K562 (cell line): ENCODE data around the gene GDF2. TPM values are rescaled to one million over a fixed set of nuclear protein-coding genes. Genes with fewer than 3 reads are reported as not detected.

Experiments
- EGR1 ChIP-seq: fragments of 450-650 bp; conservative IDR thresholded peaks from 2 replicates; pipeline ENCODE4 v1.6.1; 2017; ENCODE audit warnings: mild to moderate bottlenecking
- ETS2 ChIP-seq: IDR thresholded peaks from 2 replicates; pipeline ENCODE4 v1.6.1; 2016; ENCODE audit warnings: borderline replicate concordance, missing genetic modification characterization, mild to moderate bottlenecking, moderate library complexity, missing compliant biosample characterization; ENCODE audit not compliant: poor library complexity, severe bottlenecking
- KLF6 ChIP-seq: fragments of 250-450 bp; sonication (Bioruptor Pico); IDR thresholded peaks from 2 replicates; pipeline ENCODE4 v1.4.0; 2020; ENCODE audit warnings: mild to moderate bottlenecking, moderate library complexity, borderline replicate concordance
- MAFG ChIP-seq: fragments of 450-650 bp; conservative IDR thresholded peaks from 2 replicates; pipeline ENCODE4 v1.6.1; 2016; ENCODE audit warnings: missing genetic modification characterization, missing compliant biosample characterization
- MEF2A ChIP-seq: IDR thresholded peaks from 2 replicates; pipeline ENCODE4 v1.6.1; 2011; ENCODE audit warnings: low read depth, mild to moderate bottlenecking, low read length, moderate library complexity; ENCODE audit not compliant: control insufficient read depth
- MYC ChIP-seq, 2 experiments: fragments of 250-450 bp in 1 of 2; sonication (Bioruptor Pico) in 1 of 2; IDR thresholded peaks; 2 replicates each; pipeline versions ENCODE4 v1.5.1 to v1.6.1; 2012 to 2021; ENCODE audit warnings: low read depth in 2 of 2, borderline replicate concordance in 1 of 2, improper control_type of control experiment in 1 of 2, low read length in 1 of 2, mild to moderate bottlenecking in 1 of 2, moderate library complexity in 1 of 2
- NR2C1 ChIP-seq, 2 experiments: fragments of 450-650 bp; IDR thresholded peaks; 2 replicates each; pipeline ENCODE4 v1.6.1; 2017; ENCODE audit warnings: mild to moderate bottlenecking in 2 of 2, antibody characterized with exemption in 1 of 2, inconsistent platforms in 1 of 2, missing compliant biosample characterization in 1 of 2, missing genetic modification characterization in 1 of 2
- PML ChIP-seq: IDR thresholded peaks from 2 replicates; pipeline ENCODE4 v1.6.1; 2012; ENCODE audit warnings: low read length, inconsistent platforms
- PTRF ChIP-seq: fragments of 450-650 bp; IDR thresholded peaks from 2 replicates; pipeline ENCODE4 v1.6.1; 2016; ENCODE audit warnings: mild to moderate bottlenecking, missing genetic modification characterization, missing compliant biosample characterization
- RB1 ChIP-seq: fragments of 450-650 bp; IDR thresholded peaks from 2 replicates; pipeline ENCODE4 v1.6.1; 2017; ENCODE audit warnings: low read depth, mild to moderate bottlenecking
- SAFB ChIP-seq: fragments of 200-400 bp; formaldehyde crosslinking; IDR thresholded peaks from 2 replicates; pipeline ENCODE4 v1.6.1; 2017; ENCODE audit warnings: low read depth, low read length, borderline replicate concordance
- TGIF2 ChIP-seq: sonication (generic); formaldehyde crosslinking; IDR thresholded peaks from 2 replicates; pipeline ENCODE4 v1.8.1; 2022; ENCODE audit warnings: mild to moderate bottlenecking, missing genetic modification reagents, moderate library complexity
- ZNF431 ChIP-seq: sonication (generic); formaldehyde crosslinking; IDR thresholded peaks from 2 replicates; pipeline ENCODE4 v1.8.0; 2022; ENCODE audit warnings: mild to moderate bottlenecking, missing genetic modification reagents
- polyA plus RNA-seq, 8 experiments: library from polyadenylated mRNA; depleted of rRNA in 4 of 8; stranded (reverse) in 5 of 8; unstranded in 3 of 8; fragments of >200 nt; fragmentation: Nextera tagmentation in 2 of 8; fragmentation: Illumina TruSeq in 1 of 8; extraction: Ambion mirVana in 2 of 8; extraction: Trizol in 1 of 8; gene quantifications; 2 replicates each; pipeline versions ENCODE4 v1.2.1 to v1.2.3, GENCODE V29; 2011 to 2014; ENCODE audit warnings: inconsistent platforms in 1 of 8, missing spikeins in 1 of 8
- total RNA-seq, 7 experiments: library from RNA; depleted of rRNA in 6 of 7; stranded (reverse); fragments of >200 nt in 6 of 7; fragmentation: Illumina TruSeq in 2 of 7; extraction: Trizol in 2 of 7; gene quantifications; 2 replicates each; pipeline versions ENCODE4 v1.2.1 to v1.2.3, GENCODE V29; 2011 to 2021; ENCODE audit warnings: low replicate concordance in 1 of 7
- TF ChIP-seq, protein P1 (sequence below): sonication (generic); formaldehyde crosslinking; IDR thresholded peaks from 2 replicates; pipeline ENCODE4 v1.8.1; 2023; ENCODE audit warnings: mild to moderate bottlenecking, missing genetic modification reagents
- TF ChIP-seq, protein P2 (sequence below), 3 experiments: IDR thresholded peaks in 2 of 3; conservative IDR thresholded peaks in 1 of 3; 2 replicates each; pipeline ENCODE4 v1.5.1; 2011 to 2012; ENCODE audit warnings: low read length in 3 of 3, mild to moderate bottlenecking in 3 of 3, control low read depth in 2 of 3, improper control_type of control experiment in 1 of 3, inconsistent platforms in 1 of 3, low read depth in 1 of 3, mixed read lengths in 1 of 3, moderate library complexity in 1 of 3; ENCODE audit not compliant: insufficient read depth in 2 of 3
- TF ChIP-seq, protein P3 (sequence below), 2 experiments: fragments of 450-650 bp in 1 of 2; sonication (generic) in 1 of 2; formaldehyde crosslinking in 1 of 2; IDR thresholded peaks in 1 of 2; conservative IDR thresholded peaks in 1 of 2; 2 replicates each; pipeline versions ENCODE4 v1.6.1 to v1.8.1; 2016 to 2023; ENCODE audit warnings: mild to moderate bottlenecking in 2 of 2, moderate library complexity in 2 of 2, inconsistent platforms in 1 of 2, missing genetic modification reagents in 1 of 2
- TF ChIP-seq, protein P4 (sequence below): IDR thresholded peaks from 2 replicates; pipeline ENCODE4 v1.6.1; 2012; ENCODE audit warnings: low read depth, low read length, improper control_type of control experiment, borderline replicate concordance
- TF ChIP-seq, protein P5 (sequence below): fragments of 450-650 bp; IDR thresholded peaks from 2 replicates; pipeline ENCODE4 v1.6.1; 2016

The GDF2 gene
- total and polyA plus RNA-seq, 9 of the 15 experiments (the other 6 are each of a cell fraction or from before 2014, with no cell fraction given): 0.08 to 0.58 (median 0.27) TPM; not detected in 2

DNA sequence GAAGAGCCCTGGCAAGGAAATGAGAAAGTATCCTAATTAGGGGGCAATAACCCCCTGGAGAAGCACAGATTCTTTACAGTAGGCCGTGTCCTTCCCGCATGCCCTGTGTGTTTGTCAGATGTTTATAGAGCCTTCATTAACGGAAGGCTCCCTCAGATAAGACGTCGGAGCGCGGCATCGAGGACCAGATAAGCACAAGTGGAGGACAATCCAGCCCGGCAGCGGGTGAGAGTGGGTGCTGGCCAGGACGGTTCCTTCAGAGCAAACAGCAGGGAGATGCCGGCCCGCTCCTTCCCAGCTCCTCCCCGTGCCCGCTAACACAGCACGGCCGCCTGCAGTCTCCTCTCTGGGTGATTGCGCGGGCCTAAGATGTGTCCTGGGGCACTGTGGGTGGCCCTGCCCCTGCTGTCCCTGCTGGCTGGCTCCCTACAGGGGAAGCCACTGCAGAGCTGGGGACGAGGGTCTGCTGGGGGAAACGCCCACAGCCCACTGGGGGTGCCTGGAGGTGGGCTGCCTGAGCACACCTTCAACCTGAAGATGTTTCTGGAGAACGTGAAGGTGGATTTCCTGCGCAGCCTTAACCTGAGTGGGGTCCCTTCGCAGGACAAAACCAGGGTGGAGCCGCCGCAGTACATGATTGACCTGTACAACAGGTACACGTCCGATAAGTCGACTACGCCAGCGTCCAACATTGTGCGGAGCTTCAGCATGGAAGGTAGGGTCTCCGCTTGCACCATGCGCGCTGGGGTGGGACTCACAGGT is at the start of gene GDF2 (continued):
- peak; percentile 50; the same call in 1 of the 2 replicates for TF ChIP-seq PML
- TF ChIP-seq, protein P1, sequence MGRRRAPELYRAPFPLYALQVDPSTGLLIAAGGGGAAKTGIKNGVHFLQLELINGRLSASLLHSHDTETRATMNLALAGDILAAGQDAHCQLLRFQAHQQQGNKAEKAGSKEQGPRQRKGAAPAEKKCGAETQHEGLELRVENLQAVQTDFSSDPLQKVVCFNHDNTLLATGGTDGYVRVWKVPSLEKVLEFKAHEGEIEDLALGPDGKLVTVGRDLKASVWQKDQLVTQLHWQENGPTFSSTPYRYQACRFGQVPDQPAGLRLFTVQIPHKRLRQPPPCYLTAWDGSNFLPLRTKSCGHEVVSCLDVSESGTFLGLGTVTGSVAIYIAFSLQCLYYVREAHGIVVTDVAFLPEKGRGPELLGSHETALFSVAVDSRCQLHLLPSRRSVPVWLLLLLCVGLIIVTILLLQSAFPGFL (CRISPR knock-in tag): no peak
- TF ChIP-seq PTRF (tag): no peak
- TF ChIP-seq, protein P2, sequence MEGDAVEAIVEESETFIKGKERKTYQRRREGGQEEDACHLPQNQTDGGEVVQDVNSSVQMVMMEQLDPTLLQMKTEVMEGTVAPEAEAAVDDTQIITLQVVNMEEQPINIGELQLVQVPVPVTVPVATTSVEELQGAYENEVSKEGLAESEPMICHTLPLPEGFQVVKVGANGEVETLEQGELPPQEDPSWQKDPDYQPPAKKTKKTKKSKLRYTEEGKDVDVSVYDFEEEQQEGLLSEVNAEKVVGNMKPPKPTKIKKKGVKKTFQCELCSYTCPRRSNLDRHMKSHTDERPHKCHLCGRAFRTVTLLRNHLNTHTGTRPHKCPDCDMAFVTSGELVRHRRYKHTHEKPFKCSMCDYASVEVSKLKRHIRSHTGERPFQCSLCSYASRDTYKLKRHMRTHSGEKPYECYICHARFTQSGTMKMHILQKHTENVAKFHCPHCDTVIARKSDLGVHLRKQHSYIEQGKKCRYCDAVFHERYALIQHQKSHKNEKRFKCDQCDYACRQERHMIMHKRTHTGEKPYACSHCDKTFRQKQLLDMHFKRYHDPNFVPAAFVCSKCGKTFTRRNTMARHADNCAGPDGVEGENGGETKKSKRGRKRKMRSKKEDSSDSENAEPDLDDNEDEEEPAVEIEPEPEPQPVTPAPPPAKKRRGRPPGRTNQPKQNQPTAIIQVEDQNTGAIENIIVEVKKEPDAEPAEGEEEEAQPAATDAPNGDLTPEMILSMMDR (IDR thresholded peaks at IDR 0.05 in 2 of 3, conservative IDR thresholded peaks at IDR 0.05 in 1 of 3; ENCODE audit: insufficient read depth in 2 of 3, low read depth in 1 of 3, low read length in 3 of 3): no peak
- peak; percentile 15; the same call in 1 of the 2 replicates for TF ChIP-seq RB1
- no peak for TF ChIP-seq NR2C1 (IDR thresholded peaks at IDR 0.05)
- TF ChIP-seq NR2C1 (tag; IDR thresholded peaks at IDR 0.05): no peak
- TF ChIP-seq, protein P3, sequence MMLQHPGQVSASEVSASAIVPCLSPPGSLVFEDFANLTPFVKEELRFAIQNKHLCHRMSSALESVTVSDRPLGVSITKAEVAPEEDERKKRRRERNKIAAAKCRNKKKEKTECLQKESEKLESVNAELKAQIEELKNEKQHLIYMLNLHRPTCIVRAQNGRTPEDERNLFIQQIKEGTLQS (IDR thresholded peaks at IDR 0.05): no peak
- TF ChIP-seq, protein P3 (CRISPR knock-in tag; conservative IDR thresholded peaks at IDR 0.05): no peak
- no peak for TF ChIP-seq TGIF2
- TF ChIP-seq ZNF431 (CRISPR knock-in tag): no peak
- no peak for TF ChIP-seq MEF2A
- TF ChIP-seq SAFB: no peak
- TF ChIP-seq MYC (IDR thresholded peaks at IDR 0.05; ENCODE audit: low read depth, low read length): peak; percentile 63; the same call in 1 of the 2 replicates
- no peak for TF ChIP-seq MYC (CRISPR knock-in tag; IDR thresholded peaks at IDR 0.05; ENCODE audit: borderline replicate concordance, low read depth)
- TF ChIP-seq, protein P4, sequence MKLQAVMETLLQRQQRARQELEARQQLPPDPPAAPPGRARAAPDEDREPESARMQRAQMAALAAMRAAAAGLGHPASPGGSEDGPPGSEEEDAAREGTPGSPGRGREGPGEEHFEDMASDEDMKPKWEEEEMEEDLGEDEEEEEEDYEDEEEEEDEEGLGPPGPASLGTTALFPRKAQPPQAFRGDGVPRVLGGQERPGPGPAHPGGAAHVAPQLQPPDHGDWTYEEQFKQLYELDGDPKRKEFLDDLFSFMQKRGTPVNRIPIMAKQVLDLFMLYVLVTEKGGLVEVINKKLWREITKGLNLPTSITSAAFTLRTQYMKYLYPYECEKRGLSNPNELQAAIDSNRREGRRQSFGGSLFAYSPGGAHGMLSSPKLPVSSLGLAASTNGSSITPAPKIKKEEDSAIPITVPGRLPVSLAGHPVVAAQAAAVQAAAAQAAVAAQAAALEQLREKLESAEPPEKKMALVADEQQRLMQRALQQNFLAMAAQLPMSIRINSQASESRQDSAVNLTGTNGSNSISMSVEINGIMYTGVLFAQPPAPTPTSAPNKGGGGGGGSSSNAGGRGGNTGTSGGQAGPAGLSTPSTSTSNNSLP: peak; percentile 29; the same call in 1 of the 2 replicates
- TF ChIP-seq, protein P5, sequence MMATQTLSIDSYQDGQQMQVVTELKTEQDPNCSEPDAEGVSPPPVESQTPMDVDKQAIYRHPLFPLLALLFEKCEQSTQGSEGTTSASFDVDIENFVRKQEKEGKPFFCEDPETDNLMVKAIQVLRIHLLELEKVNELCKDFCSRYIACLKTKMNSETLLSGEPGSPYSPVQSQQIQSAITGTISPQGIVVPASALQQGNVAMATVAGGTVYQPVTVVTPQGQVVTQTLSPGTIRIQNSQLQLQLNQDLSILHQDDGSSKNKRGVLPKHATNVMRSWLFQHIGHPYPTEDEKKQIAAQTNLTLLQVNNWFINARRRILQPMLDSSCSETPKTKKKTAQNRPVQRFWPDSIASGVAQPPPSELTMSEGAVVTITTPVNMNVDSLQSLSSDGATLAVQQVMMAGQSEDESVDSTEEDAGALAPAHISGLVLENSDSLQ: 0 out of 2 replicates have a peak, but pooled peaks have one; percentile 14
- no peak for TF ChIP-seq ETS2 (tag)
- TF ChIP-seq KLF6 (CRISPR knock-in tag): no peak
- no peak for TF ChIP-seq EGR1
- no peak for TF ChIP-seq MAFG (tag)
